Kidney (tissue), 14 donors: ENCODE measurements around the gene HS3ST2. TPM values are rescaled to one million over a fixed set of nuclear protein-coding genes. Genes with fewer than 3 reads are reported as not detected.

Experiments used
- DNase-seq, 5 donors: peaks; one replicate each; pipeline ENCODE4 v3.0.0-alpha.2; 2013 to 2020
- FAIRE-seq: peaks from 2 replicates; lab custom pipeline; 2012; peaks lifted over from hg19 to GRCh38; lab: Jason Lieb, UNC
- H3K27ac ChIP-seq, 2 donors: one replicate each; pipeline ENCODE4 v1.7.0; 2013; ENCODE audit warnings: low read depth in 2 of 2, low read length in 2 of 2, inconsistent platforms in 1 of 2
- H3K27me3 ChIP-seq: one replicate; pipeline ENCODE4 v1.7.1; 2013; ENCODE audit warnings: low read length, inconsistent platforms; ENCODE audit not compliant: control insufficient read depth, insufficient read depth
- H3K36me3 ChIP-seq, 3 donors: one replicate each; pipeline versions ENCODE4 v1.7.0 to v1.7.1; 2013; ENCODE audit warnings: low read length in 3 of 3, control low read depth in 1 of 3, inconsistent platforms in 1 of 3; ENCODE audit not compliant: insufficient read depth in 3 of 3, control insufficient read depth in 2 of 3
- H3K4me1 ChIP-seq, 3 donors: one replicate each; pipeline versions ENCODE4 v1.7.0 to v1.7.1; 2013; ENCODE audit warnings: low read length in 3 of 3, inconsistent platforms in 1 of 3, low read depth in 1 of 3; ENCODE audit not compliant: control insufficient read depth in 2 of 3, insufficient read depth in 2 of 3
- H3K4me3 ChIP-seq, 3 donors: one replicate each; pipeline versions ENCODE4 v1.7.0 to v1.8.1; 2013; ENCODE audit warnings: low read length in 3 of 3, control low read depth in 1 of 3, inconsistent platforms in 1 of 3
- H3K9ac ChIP-seq, 3 donors: one replicate each; pipeline versions ENCODE4 v1.7.0 to v1.7.1; 2013; ENCODE audit warnings: low read length in 3 of 3, control low read depth in 1 of 3, inconsistent platforms in 1 of 3
- H3K9me3 ChIP-seq, 3 donors: one replicate each; pipeline versions ENCODE4 v1.7.0 to v1.7.1; 2013; ENCODE audit warnings: low read length in 3 of 3, control low read depth in 1 of 3, inconsistent platforms in 1 of 3; ENCODE audit not compliant: control insufficient read depth in 2 of 3, insufficient read depth in 1 of 3
- CTCF ChIP-seq: IDR thresholded peaks from 3 replicates; pipeline ENCODE4 v1.5.1; 2012; ENCODE audit warnings: mild to moderate bottlenecking, moderate library complexity, borderline replicate concordance; ENCODE audit not compliant: insufficient read depth; ENCODE audit errors: extremely low read depth
- intact Hi-C: fragments of 100-400 bp; cut with DNase I; formaldehyde crosslinking; loops from one replicate; pipeline ENCODE4 v1.11.1; 2022
- polyA plus RNA-seq: library from polyadenylated mRNA; stranded (reverse); fragments of 350-450 nt; fragmentation: Illumina TruSeq; extraction: RNeasy Lipid Tissue Mini Kit (QIAGEN cat#74804); gene quantifications from one replicate; pipeline ENCODE4 v1.2.3, GENCODE V29; 2014; ENCODE audit warnings: low read depth, low replicate concordance; ENCODE audit not compliant: insufficient read depth
- total RNA-seq: library from RNA; stranded (reverse); fragmentation: NEBNext Ultra II Directional; extraction: Animal tissue kit (Norgen Biotek cat#: 25700); gene quantifications from one replicate; pipeline ENCODE4 v1.2.1, GENCODE V29; 2021
- donor health status: control.
- donor health status: control.
- donor health status: control.
- donor health status: control.
- donor health status: control.
- donor health status: DM: yes; HTN: yes; CAD: no.
- donor health status: Normal renal cell carcinoma (clear cell type).

The HS3ST2 gene
- total and polyA plus RNA-seq, 2 donors from 2014 or later = 1.5 TPM; not detected in 1

- no peaks in the 10 kb centered on the region for H3K27me3 ChIP-seq
- H3K36me3 ChIP-seq = no peaks in the 10 kb centered on the region
- no peak overlapping the region for H3K27ac ChIP-seq
- no peaks in the 10 kb centered on the region for H3K4me1 ChIP-seq
- no peak overlapping the region for H3K9ac ChIP-seq
- H3K9me3 ChIP-seq = no peaks in the 10 kb centered on the region
- FAIRE-seq (no peak), DNase-seq (no peak)
- intact Hi-C loops = no loop called here
- no peak overlapping the region for H3K4me3 ChIP-seq
- TF ChIP-seq CTCF = no peak
Measured at GRCh38 chr16:22781480-22781879, 32.5 kb upstream of the HS3ST2 start.

- H3K36me3 ChIP-seq = no peaks in the 10 kb centered on the region
- H3K4me1 ChIP-seq = no peaks in the 10 kb centered on the region
- H3K9ac ChIP-seq = no peak overlapping the region
- no peaks in the 10 kb centered on the region for H3K27me3 ChIP-seq
- DNase-seq (no peak), FAIRE-seq (no peak)
- no peak overlapping the region for H3K27ac ChIP-seq
- intact Hi-C loops = no loop called here
- no peak overlapping the region for H3K4me3 ChIP-seq
- TF ChIP-seq CTCF = no peak
- no peaks in the 10 kb centered on the region for H3K9me3 ChIP-seq
Measured at GRCh38 chr16:22782314-22782713, 31.6 kb upstream of the HS3ST2 start.

DNA sequence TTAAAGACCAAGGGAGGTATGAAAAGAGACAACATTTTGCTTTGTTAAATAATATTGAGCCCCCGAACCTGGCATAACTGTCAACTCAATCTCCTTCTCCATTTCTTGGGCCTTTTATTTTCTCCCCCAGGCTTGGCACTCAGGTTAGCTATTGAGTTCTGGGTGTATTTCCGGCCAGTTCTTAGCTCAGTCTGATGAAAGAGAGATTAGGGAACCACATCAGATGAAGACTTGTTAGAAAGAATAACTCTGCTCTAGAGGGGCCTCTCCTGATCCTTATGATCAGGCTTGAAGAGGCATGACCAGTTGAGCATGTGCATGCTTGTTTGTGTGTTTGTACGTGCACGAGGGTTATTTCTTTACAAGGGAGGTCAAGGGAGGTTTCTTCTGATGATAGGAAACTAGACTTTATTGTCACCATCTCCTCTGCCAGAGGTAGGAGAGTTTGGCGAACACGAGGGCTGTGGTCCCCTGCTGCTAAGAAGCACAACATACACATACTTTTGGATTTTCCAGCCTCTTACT is 29.2 kb upstream of the HS3ST2 start:
- intact Hi-C loops = no loop called here
- H3K4me1 ChIP-seq = no peaks in the 10 kb centered on the region
- DNase-seq (no peak), FAIRE-seq (no peak)
- H3K9me3 ChIP-seq = no peaks in the 10 kb centered on the region
- no peaks in the 10 kb centered on the region for H3K27me3 ChIP-seq
- no peak overlapping the region for H3K9ac ChIP-seq
- no peak for TF ChIP-seq CTCF
- no peak overlapping the region for H3K27ac ChIP-seq
- H3K36me3 ChIP-seq = no peaks in the 10 kb centered on the region
- no peak overlapping the region for H3K4me3 ChIP-seq

DNA sequence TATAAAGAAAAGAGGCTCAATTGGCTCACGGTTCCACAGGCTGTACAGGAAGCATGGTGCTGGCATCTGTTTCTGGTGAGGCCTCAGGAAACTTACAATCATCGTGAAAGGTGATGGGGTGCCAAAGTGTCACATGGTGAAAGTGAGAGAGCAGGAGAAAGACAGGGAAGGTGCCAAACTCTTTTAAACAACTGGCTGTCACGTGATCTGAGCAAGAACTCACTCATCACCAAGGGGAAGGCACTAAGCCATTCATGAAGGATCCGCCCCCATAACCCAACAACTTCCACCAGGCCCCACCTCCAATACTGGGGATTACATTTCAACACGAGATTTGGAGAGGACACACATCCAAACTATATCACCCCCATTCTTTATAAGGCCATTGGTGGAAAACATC is 28.4 kb upstream of the HS3ST2 start:
- Histone ChIP-seq H3K9ac (no peak overlapping the region), H3K4me3 (no peak overlapping the region), H3K27ac (no peak overlapping the region), H3K36me3 (no peaks in the 10 kb centered on the region), H3K9me3 (no peaks in the 10 kb centered on the region), H3K4me1 (no peaks in the 10 kb centered on the region), H3K27me3 (no peaks in the 10 kb centered on the region)
- FAIRE-seq (no peak), DNase-seq (no peak)
- TF ChIP-seq CTCF = no peak
- intact Hi-C loops = no loop called here
